ENCODE measurements around the gene ATP9B. TPM values are rescaled to one million over a fixed set of nuclear protein-coding genes. Genes with fewer than 3 reads are reported as not detected.

Gene ATP9B
- total and polyA plus RNA-seq, 10 of the 15 experiments (the other 5 are each of a cell fraction or from before 2014, with no cell fraction given), result 0.74 to 20.7 (median 12.9) TPM

- Histone ChIP-seq H3K36me3 (ENCODE audit: control insufficient read depth in 2 of 2, insufficient read depth in 2 of 2, low read length in 1 of 2) (peaks cover 0 to 4% of the 10 kb centered on the region in 2 experiments; a peak in 2 of 4 replicates), H3K4me3 (no peak overlapping the region), H3K9ac (ENCODE audit: control insufficient read depth, insufficient read depth, low read length) (no peak overlapping the region), H4K20me1 (ENCODE audit: control insufficient read depth, insufficient read depth) (peaks cover 4% of the 10 kb centered on the region; the same call in 1 of the 2 replicates), H3K4me2 (ENCODE audit: control insufficient read depth, insufficient read depth) (no peak overlapping the region), H3K79me2 (ENCODE audit: control insufficient read depth, insufficient read depth, low read length) (no peaks in the 10 kb centered on the region; the same call in none of the 2 replicates), H3K4me1 (ENCODE audit: control insufficient read depth, insufficient read depth, low read length) (no peaks in the 10 kb centered on the region), H3K27me3 (replicated peaks in 1 of 2; ENCODE audit: control insufficient read depth in 2 of 2, insufficient read depth in 2 of 2, low read length in 1 of 2) (no peaks in the 10 kb centered on the region), H2AFZ (ENCODE audit: control insufficient read depth, low read depth, low read length) (no peak overlapping the region), H3K27ac (ENCODE audit: control insufficient read depth, insufficient read depth) (no peak overlapping the region), H3K9me3 (replicated peaks; ENCODE audit: control insufficient read depth, insufficient read depth, low read length) (peaks cover 1% of the 10 kb centered on the region; the same call in 2 of the 3 replicates)
- TF ChIP-seq PAX5 (IDR thresholded peaks at IDR 0.05; ENCODE audit: borderline replicate concordance, low read depth, low read length), result no peak
- no peak for TF ChIP-seq NFYA (IDR thresholded peaks at IDR 0.05; ENCODE audit: borderline replicate concordance, low read depth, low read length)
- no peak for TF ChIP-seq BACH1 (IDR thresholded peaks at IDR 0.05; ENCODE audit: borderline replicate concordance)
- no peak for TF ChIP-seq ZNF207 (IDR thresholded peaks at IDR 0.05; ENCODE audit: borderline replicate concordance)
- TF ChIP-seq TCF3 (IDR thresholded peaks at IDR 0.05; ENCODE audit: borderline replicate concordance, insufficient read depth, low read depth, low read length), result no peak
- TF ChIP-seq BHLHE40 (IDR thresholded peaks at IDR 0.05; ENCODE audit: borderline replicate concordance in 1 of 2, low read depth in 2 of 2, low read length in 1 of 2), result no peak
- no peak for TF ChIP-seq ELK1 (IDR thresholded peaks at IDR 0.05; ENCODE audit: low read depth, low read length)
- TF ChIP-seq GABPA (IDR thresholded peaks at IDR 0.05; ENCODE audit: low read depth), result no peak
- no peak for TF ChIP-seq NRF1 (conservative IDR thresholded peaks at IDR 0.05; ENCODE audit: low read depth, low read length)
- ATAC-seq (no peak), DNase-seq (ENCODE audit: low read depth, low spot score) (no peak), FAIRE-seq (no peak)
- ChIA-PET POLR2A (interaction anchor here (0.6 kb wide), 1 partner anchor 42 kb away, joined by 5 read pairs; no protein-coding TSS in a partner anchor), RAD21 (ENCODE audit: unreplicated experiment) (interaction anchor here (0.6 kb wide), 1 partner anchor 67 kb away, joined by 3 read pairs; no protein-coding TSS in a partner anchor), CTCF (no interaction called here), SMC1A (ENCODE audit: uncharacterized antibody, unreplicated experiment) (no interaction called here)
- 84% methylated on average over 7 of the region's 7 CpGs for WGBS (ENCODE audit: insufficient coverage, insufficient replicate concordance, low lambda C conversion rate, missing lambda C conversion rate)
- intact Hi-C loops (cut with micrococcal nuclease; ENCODE audit: unreplicated experiment) (no loop called here), in situ Hi-C loops (cut with MboI) (no loop called here)
- no TSS peak for BruUV-seq (replicated peaks)
These were observed 39.5 kb downstream of the ATP9B start for GRCh38 chr18:79108549-79109215.
